NCI-H446 (cell line): ENCODE results near the gene GPAT2.
"Not testable (repeated sequence)": the region's sequence is repeated elsewhere in the genome, so short reads cannot be mapped to it uniquely, and the experiment has no call there.

Experiments used
- DNase-seq, 2 experiments: peaks; one replicate each; lab custom pipeline; 2025; lab: John Stamatoyannopoulos, UW

Gene GPAT2

GRCh38 chr2:96023701-96024100 is 11.0 kb downstream of the GPAT2 start:
- not testable (repeated sequence) for DNase-seq

- DNase-seq: not testable (repeated sequence)
Measured at GRCh38 chr2:96022701-96023447, 11.8 kb downstream of the GPAT2 start.

- not testable (repeated sequence) for DNase-seq
Measured at GRCh38 chr2:96022126-96022525, 12.6 kb downstream of the GPAT2 start.

- not testable (repeated sequence) for DNase-seq
Measured at GRCh38 chr2:96021142-96021541, 13.6 kb downstream of the GPAT2 start.

- not testable (repeated sequence) for DNase-seq
Measured at GRCh38 chr2:96019909-96020590, 14.7 kb downstream of the GPAT2 start.

GRCh38 chr2:96016321-96016720 is 18.4 kb downstream of the GPAT2 start:
- not testable (repeated sequence) for DNase-seq

- DNase-seq: not testable (repeated sequence)
Measured at GRCh38 chr2:96012792-96013264, 21.9 kb downstream of the GPAT2 start.

GRCh38 chr2:96012086-96012791 is 22.5 kb downstream of the GPAT2 start:
- DNase-seq: not testable (repeated sequence)

- not testable (repeated sequence) for DNase-seq
Measured at GRCh38 chr2:96011129-96011455, 23.6 kb downstream of the GPAT2 start.

- not testable (repeated sequence) for DNase-seq
Measured at GRCh38 chr2:96010320-96011128, 24.2 kb downstream of the GPAT2 start.

- not testable (repeated sequence) for DNase-seq
Measured at GRCh38 chr2:96009833-96010232, 24.9 kb downstream of the GPAT2 start.

- not testable (repeated sequence) for DNase-seq
Measured at GRCh38 chr2:96008051-96008450, 26.7 kb downstream of the GPAT2 start.

- DNase-seq: not testable (repeated sequence)
Measured at GRCh38 chr2:96006248-96006647, 28.5 kb downstream of the GPAT2 start.

GRCh38 chr2:95992520-95993272 is 42.0 kb downstream of the GPAT2 start:
- not testable (repeated sequence) for DNase-seq

GRCh38 chr2:95992102-95992501 is 42.6 kb downstream of the GPAT2 start:
- not testable (repeated sequence) for DNase-seq

- not testable (repeated sequence) for DNase-seq
Measured at GRCh38 chr2:95991351-95992094, 43.2 kb downstream of the GPAT2 start, which contains the start of gene ANKRD36C. ANKRD36C (minus strand) TSS chr2:95991824; CDS start chr2:95991708, 116 bp downstream.

- not testable (repeated sequence) for DNase-seq
Measured at GRCh38 chr2:95990884-95991283, 43.8 kb downstream of the GPAT2 start.
